Neural cell (in vitro differentiated cells): ENCODE results near the gene CRYBB2. TPM values are rescaled to one million over a fixed set of nuclear protein-coding genes. Genes with fewer than 3 reads are reported as not detected.

Source experiments
- H2AFZ ChIP-seq: fragments of 200-600, 300-800 bp; sonication (generic), shearing (Covaris generic); 2 replicates; pipeline ENCODE4 v1.6.0; 2014; ENCODE audit warnings: low read depth, mild to moderate bottlenecking, antibody characterized with exemption, low read length, moderate library complexity
- H3F3A ChIP-seq: fragments of 200-600 bp; shearing (Covaris generic); 2 replicates; pipeline ENCODE4 v1.6.1; 2016; ENCODE audit warnings: mild to moderate bottlenecking, moderate library complexity, mixed read lengths, antibody characterized with exemption, low read length; ENCODE audit not compliant: insufficient read depth, poor library complexity, severe bottlenecking
- H3K27ac ChIP-seq: fragments of 200-600, 300-800 bp; sonication (generic), shearing (Covaris generic); 2 replicates; pipeline ENCODE4 v1.5.1; 2014; ENCODE audit warnings: mild to moderate bottlenecking, low read length, moderate library complexity
- H3K27me3 ChIP-seq: fragments of 300-800, 200-600 bp; sonication (generic), shearing (Covaris generic); 2 replicates; pipeline ENCODE4 v1.6.0; 2014; ENCODE audit warnings: mild to moderate bottlenecking, low read depth, low read length, moderate library complexity; ENCODE audit not compliant: insufficient read depth
- H3K36me3 ChIP-seq: fragments of 300-800, 200-600 bp; sonication (generic), shearing (Covaris generic); 2 replicates; pipeline ENCODE4 v1.5.1; 2014; ENCODE audit warnings: mild to moderate bottlenecking, antibody characterized with exemption, low read length, moderate library complexity; ENCODE audit not compliant: insufficient read depth
- H3K4me2 ChIP-seq: fragments of 300-800, 200-600 bp; sonication (generic), shearing (Covaris generic); 2 replicates; pipeline ENCODE4 v1.6.0; 2014; ENCODE audit warnings: mild to moderate bottlenecking, low read length
- H3K4me3 ChIP-seq: fragments of 300-800, 200-600 bp; sonication (generic), shearing (Covaris generic); 2 replicates; pipeline ENCODE4 v1.5.1; 2014; ENCODE audit warnings: mild to moderate bottlenecking, low read length, moderate library complexity
- H3K79me2 ChIP-seq: fragments of 200-600 bp; shearing (Covaris generic); replicated peaks from 2 replicates; pipeline ENCODE4 v1.6.0; 2014; ENCODE audit warnings: mild to moderate bottlenecking, low read length, moderate library complexity; ENCODE audit not compliant: insufficient read depth
- H3K9ac ChIP-seq: fragments of 300-800, 200-600 bp; sonication (generic), shearing (Covaris generic); 2 replicates; pipeline ENCODE4 v1.6.1; 2016; ENCODE audit warnings: mild to moderate bottlenecking, low read length, mixed read lengths
- H3K9me2 ChIP-seq: fragments of 200-600 bp; shearing (Covaris generic); 2 replicates; pipeline ENCODE4 v1.6.1; 2016; ENCODE audit warnings: mild to moderate bottlenecking, low read length, mixed read lengths; ENCODE audit not compliant: insufficient read depth
- H3K9me3 ChIP-seq: fragments of 200-600, 300-800 bp; sonication (generic), shearing (Covaris generic); 2 replicates; pipeline ENCODE4 v1.6.1; 2016; ENCODE audit warnings: mild to moderate bottlenecking, mixed run types, low read length, moderate library complexity, mixed read lengths
- H4K20me1 ChIP-seq: fragments of 200-600 bp; shearing (Covaris generic); 2 replicates; pipeline ENCODE4 v1.6.1; 2016; ENCODE audit warnings: mild to moderate bottlenecking, mixed run types; ENCODE audit not compliant: insufficient read depth
- EP300 ChIP-seq: fragments of 450-650 bp; conservative IDR thresholded peaks from 2 replicates; pipeline ENCODE4 v1.6.1; 2014; ENCODE audit warnings: antibody characterized with exemption, mild to moderate bottlenecking, moderate library complexity; ENCODE audit not compliant: poor library complexity, severe bottlenecking
- EZH2 ChIP-seq: fragments of 200-600, 300-800 bp; shearing (Covaris generic), sonication (generic); IDR thresholded peaks from 2 replicates; pipeline ENCODE4 v1.6.1; 2014; ENCODE audit warnings: antibody characterized with exemption, low read length, borderline replicate concordance, mild to moderate bottlenecking; ENCODE audit not compliant: insufficient read depth, poor library complexity, severe bottlenecking
- MXI1 ChIP-seq: fragments of 450-650 bp; conservative IDR thresholded peaks from 2 replicates; pipeline ENCODE4 v1.6.1; 2014; ENCODE audit warnings: antibody characterized with exemption, mild to moderate bottlenecking; ENCODE audit not compliant: poor library complexity, severe bottlenecking
- POLR2AphosphoS5 ChIP-seq: IDR thresholded peaks from 2 replicates; pipeline ENCODE4 v1.6.1; 2012
- RAD21 ChIP-seq: fragments of 450-650 bp; conservative IDR thresholded peaks from 2 replicates; pipeline ENCODE4 v1.6.1; 2014; ENCODE audit warnings: antibody characterized with exemption, mild to moderate bottlenecking, moderate library complexity
- SMC3 ChIP-seq: fragments of 450-650 bp; conservative IDR thresholded peaks from 2 replicates; pipeline ENCODE4 v1.6.1; 2014; ENCODE audit warnings: antibody characterized with exemption, mild to moderate bottlenecking, moderate library complexity; ENCODE audit not compliant: poor library complexity
- TAF1 ChIP-seq: IDR thresholded peaks from 2 replicates; pipeline ENCODE4 v1.6.1; 2012; ENCODE audit warnings: low read depth
- polyA plus RNA-seq: library from polyadenylated mRNA; depleted of rRNA; stranded (reverse); fragments of >200 nt; gene quantifications from 2 replicates; pipeline ENCODE4 v1.2.3, GENCODE V29; 2014
- TF ChIP-seq, protein P1 (sequence below): fragments of 450-650 bp; IDR thresholded peaks from 2 replicates; pipeline ENCODE4 v1.5.1; 2014; ENCODE audit warnings: antibody characterized with exemption, mild to moderate bottlenecking, moderate library complexity; ENCODE audit not compliant: poor library complexity, severe bottlenecking
- TF ChIP-seq, protein P2 (sequence below): IDR thresholded peaks from 2 replicates; pipeline ENCODE4 v1.6.1; 2012; ENCODE audit warnings: borderline replicate concordance

The CRYBB2 gene
- polyA plus RNA-seq, 1 donor from 2014 or later = not detected

DNA sequence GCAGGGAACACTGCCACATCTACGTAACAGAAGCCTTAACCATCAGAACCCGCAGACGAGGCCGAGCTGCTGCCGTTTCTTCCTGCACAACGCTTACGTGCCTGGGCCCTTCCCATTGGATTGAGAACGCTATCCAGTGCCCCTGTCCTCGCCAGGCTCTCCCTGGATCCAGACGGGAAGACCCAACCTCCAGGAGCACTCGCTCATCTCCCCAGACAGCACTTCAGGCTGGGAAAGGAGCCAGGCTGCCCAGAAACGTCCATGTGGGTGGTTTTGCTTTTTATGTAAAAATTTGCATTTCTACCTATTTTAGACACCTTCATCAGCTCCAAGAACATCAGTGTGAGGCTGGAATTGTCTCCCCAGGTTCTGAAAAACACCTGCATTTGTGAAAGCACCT is 27.0 kb upstream of the CRYBB2 start:
- Histone ChIP-seq H3K4me2 (no peak overlapping the region), H3K27ac (no peak overlapping the region), H3K79me2 (no peaks in the 10 kb centered on the region), H3K9ac (no peak overlapping the region), H2AFZ (no peak overlapping the region), H4K20me1 (no peaks in the 10 kb centered on the region), H3K36me3 (no peaks in the 10 kb centered on the region), H3K9me3 (no peaks in the 10 kb centered on the region), H3F3A (no peaks in the 10 kb centered on the region), H3K27me3 (no peaks in the 10 kb centered on the region), H3K9me2 (no peaks in the 10 kb centered on the region), H3K4me3 (no peak overlapping the region)
- TF ChIP-seq EP300 = no peak
- TF ChIP-seq MXI1 = no peak
- TF ChIP-seq, protein P1, sequence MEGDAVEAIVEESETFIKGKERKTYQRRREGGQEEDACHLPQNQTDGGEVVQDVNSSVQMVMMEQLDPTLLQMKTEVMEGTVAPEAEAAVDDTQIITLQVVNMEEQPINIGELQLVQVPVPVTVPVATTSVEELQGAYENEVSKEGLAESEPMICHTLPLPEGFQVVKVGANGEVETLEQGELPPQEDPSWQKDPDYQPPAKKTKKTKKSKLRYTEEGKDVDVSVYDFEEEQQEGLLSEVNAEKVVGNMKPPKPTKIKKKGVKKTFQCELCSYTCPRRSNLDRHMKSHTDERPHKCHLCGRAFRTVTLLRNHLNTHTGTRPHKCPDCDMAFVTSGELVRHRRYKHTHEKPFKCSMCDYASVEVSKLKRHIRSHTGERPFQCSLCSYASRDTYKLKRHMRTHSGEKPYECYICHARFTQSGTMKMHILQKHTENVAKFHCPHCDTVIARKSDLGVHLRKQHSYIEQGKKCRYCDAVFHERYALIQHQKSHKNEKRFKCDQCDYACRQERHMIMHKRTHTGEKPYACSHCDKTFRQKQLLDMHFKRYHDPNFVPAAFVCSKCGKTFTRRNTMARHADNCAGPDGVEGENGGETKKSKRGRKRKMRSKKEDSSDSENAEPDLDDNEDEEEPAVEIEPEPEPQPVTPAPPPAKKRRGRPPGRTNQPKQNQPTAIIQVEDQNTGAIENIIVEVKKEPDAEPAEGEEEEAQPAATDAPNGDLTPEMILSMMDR = no peak
- TF ChIP-seq SMC3 = no peak
- TF ChIP-seq, protein P2, sequence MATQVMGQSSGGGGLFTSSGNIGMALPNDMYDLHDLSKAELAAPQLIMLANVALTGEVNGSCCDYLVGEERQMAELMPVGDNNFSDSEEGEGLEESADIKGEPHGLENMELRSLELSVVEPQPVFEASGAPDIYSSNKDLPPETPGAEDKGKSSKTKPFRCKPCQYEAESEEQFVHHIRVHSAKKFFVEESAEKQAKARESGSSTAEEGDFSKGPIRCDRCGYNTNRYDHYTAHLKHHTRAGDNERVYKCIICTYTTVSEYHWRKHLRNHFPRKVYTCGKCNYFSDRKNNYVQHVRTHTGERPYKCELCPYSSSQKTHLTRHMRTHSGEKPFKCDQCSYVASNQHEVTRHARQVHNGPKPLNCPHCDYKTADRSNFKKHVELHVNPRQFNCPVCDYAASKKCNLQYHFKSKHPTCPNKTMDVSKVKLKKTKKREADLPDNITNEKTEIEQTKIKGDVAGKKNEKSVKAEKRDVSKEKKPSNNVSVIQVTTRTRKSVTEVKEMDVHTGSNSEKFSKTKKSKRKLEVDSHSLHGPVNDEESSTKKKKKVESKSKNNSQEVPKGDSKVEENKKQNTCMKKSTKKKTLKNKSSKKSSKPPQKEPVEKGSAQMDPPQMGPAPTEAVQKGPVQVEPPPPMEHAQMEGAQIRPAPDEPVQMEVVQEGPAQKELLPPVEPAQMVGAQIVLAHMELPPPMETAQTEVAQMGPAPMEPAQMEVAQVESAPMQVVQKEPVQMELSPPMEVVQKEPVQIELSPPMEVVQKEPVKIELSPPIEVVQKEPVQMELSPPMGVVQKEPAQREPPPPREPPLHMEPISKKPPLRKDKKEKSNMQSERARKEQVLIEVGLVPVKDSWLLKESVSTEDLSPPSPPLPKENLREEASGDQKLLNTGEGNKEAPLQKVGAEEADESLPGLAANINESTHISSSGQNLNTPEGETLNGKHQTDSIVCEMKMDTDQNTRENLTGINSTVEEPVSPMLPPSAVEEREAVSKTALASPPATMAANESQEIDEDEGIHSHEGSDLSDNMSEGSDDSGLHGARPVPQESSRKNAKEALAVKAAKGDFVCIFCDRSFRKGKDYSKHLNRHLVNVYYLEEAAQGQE = no peak

DNA sequence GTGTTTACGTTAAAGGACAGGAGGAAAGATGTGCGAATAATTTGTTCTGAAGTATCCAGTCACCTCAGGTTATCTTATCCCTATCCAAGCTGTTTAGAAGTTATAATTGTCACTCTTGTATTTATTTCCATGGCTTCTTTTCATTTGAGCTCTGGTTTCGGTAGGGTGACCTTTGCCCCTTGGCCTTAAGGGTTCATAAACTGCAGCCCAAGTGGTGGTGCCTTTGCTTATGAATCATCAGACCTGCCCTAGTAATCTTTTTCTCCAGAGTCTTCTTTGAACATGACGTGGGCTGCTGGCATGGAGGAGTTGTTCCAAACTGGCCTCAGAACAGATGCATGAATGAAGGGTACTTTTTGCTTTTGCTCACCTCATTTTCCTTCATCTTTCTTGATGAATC is 26.3 kb upstream of the CRYBB2 start:
- Histone ChIP-seq H3K9me3 (no peaks in the 10 kb centered on the region), H3K4me3 (no peak overlapping the region), H3K27ac (no peak overlapping the region), H4K20me1 (no peaks in the 10 kb centered on the region), H3K79me2 (no peaks in the 10 kb centered on the region), H3F3A (no peaks in the 10 kb centered on the region), H3K4me2 (no peak overlapping the region), H3K9me2 (no peaks in the 10 kb centered on the region), H3K36me3 (no peaks in the 10 kb centered on the region), H3K9ac (no peak overlapping the region), H2AFZ (no peak overlapping the region), H3K27me3 (no peaks in the 10 kb centered on the region)
- no peak for TF ChIP-seq EP300
- TF ChIP-seq, protein P1 = no peak
- TF ChIP-seq, protein P2 = no peak
- TF ChIP-seq MXI1 = no peak
- TF ChIP-seq TAF1 = no peak
- TF ChIP-seq SMC3 = no peak
- no peak for TF ChIP-seq EZH2
- TF ChIP-seq RAD21 = no peak
- TF ChIP-seq POLR2AphosphoS5 = no peak
